ENCODE measurements around the gene CHRNA10.

The CHRNA10 gene

DNA sequence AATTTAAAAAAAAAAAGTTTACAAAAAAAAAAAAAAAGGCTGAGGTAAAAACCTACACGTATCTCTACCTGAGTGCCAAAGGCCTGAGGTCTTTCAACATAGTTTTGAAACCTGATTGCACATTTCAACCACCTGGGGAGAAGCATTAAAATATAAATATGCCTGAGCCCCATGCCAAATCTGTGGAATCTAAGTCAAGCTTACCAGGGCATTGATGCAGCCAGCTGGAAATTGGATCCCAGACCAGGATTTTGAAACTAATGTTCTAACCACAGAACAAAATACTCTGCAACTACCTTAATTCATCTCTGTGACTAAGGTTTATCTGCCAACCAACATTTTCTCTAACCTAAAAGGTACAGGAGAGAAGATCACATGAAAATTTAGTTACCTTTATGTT, 38.8 kb upstream of the CHRNA10 start:
- DNase-seq (no peak), ATAC-seq (ENCODE audit: insufficient read depth, low read depth) (no peak)
- Histone ChIP-seq H3K79me2 (ENCODE audit: insufficient read depth, low read length) (no peaks in the 10 kb centered on the region), H3K27me3 (ENCODE audit: insufficient read depth, low read length, poor library complexity) (no peaks in the 10 kb centered on the region), H2AFZ (ENCODE audit: low read depth, low read length) (no peak overlapping the region), H3K27ac (ENCODE audit: low read length) (no peak overlapping the region), H3K4me2 (ENCODE audit: insufficient read depth, low read length) (no peak overlapping the region), H3K9ac (ENCODE audit: low read depth, low read length) (no peak overlapping the region), H3K4me1 (ENCODE audit: insufficient read depth, low read length) (no peaks in the 10 kb centered on the region), H3K4me3 (ENCODE audit: low read depth in 1 of 2, low read length in 2 of 2) (no peak overlapping the region), H3K36me3 (ENCODE audit: insufficient read depth, low read length) (peaks cover 93% of the 10 kb centered on the region), H4K20me1 (ENCODE audit: insufficient read depth, low read length) (no peaks in the 10 kb centered on the region), H3K9me3 (ENCODE audit: insufficient read depth, low read length, severe bottlenecking) (no peaks in the 10 kb centered on the region)
- no peak for TF ChIP-seq EZH2 (IDR thresholded peaks at IDR 0.05; ENCODE audit: borderline replicate concordance, low read depth, low read length, severe bottlenecking)
- TF ChIP-seq, protein P1, sequence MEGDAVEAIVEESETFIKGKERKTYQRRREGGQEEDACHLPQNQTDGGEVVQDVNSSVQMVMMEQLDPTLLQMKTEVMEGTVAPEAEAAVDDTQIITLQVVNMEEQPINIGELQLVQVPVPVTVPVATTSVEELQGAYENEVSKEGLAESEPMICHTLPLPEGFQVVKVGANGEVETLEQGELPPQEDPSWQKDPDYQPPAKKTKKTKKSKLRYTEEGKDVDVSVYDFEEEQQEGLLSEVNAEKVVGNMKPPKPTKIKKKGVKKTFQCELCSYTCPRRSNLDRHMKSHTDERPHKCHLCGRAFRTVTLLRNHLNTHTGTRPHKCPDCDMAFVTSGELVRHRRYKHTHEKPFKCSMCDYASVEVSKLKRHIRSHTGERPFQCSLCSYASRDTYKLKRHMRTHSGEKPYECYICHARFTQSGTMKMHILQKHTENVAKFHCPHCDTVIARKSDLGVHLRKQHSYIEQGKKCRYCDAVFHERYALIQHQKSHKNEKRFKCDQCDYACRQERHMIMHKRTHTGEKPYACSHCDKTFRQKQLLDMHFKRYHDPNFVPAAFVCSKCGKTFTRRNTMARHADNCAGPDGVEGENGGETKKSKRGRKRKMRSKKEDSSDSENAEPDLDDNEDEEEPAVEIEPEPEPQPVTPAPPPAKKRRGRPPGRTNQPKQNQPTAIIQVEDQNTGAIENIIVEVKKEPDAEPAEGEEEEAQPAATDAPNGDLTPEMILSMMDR (IDR thresholded peaks at IDR 0.05; ENCODE audit: borderline replicate concordance, extremely low read depth, low read length, poor library complexity, severe bottlenecking): no peak

DNA sequence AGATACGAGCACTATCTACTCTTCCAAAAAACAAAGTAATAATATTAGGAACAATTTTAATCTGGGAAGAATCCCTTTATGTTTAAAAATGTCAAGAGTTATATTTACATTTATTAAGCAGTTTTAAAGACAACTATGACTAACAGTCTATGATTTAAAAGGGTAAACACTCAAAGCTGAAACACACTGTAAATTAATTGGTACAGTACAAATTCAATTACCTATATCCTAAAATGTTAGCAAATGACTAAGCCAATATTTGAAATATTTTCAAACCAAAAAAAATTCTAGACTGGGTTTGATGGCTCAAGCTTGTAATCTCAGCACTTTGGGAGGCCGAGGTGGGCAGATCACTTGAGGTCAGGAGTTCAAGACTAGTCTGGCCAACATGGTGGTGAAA, 36.0 kb upstream of the CHRNA10 start:
- ATAC-seq (ENCODE audit: insufficient read depth, low read depth) (no peak), DNase-seq (no peak)
- Histone ChIP-seq H3K9me3 (ENCODE audit: insufficient read depth, low read length, severe bottlenecking) (no peaks in the 10 kb centered on the region), H2AFZ (ENCODE audit: low read depth, low read length) (no peak overlapping the region), H3K27me3 (ENCODE audit: insufficient read depth, low read length, poor library complexity) (no peaks in the 10 kb centered on the region), H4K20me1 (ENCODE audit: insufficient read depth, low read length) (no peaks in the 10 kb centered on the region), H3K36me3 (ENCODE audit: insufficient read depth, low read length) (peaks cover 93% of the 10 kb centered on the region), H3K9ac (ENCODE audit: low read depth, low read length) (no peak overlapping the region), H3K4me2 (ENCODE audit: insufficient read depth, low read length) (no peak overlapping the region), H3K4me1 (ENCODE audit: insufficient read depth, low read length) (no peaks in the 10 kb centered on the region), H3K79me2 (ENCODE audit: insufficient read depth, low read length) (no peaks in the 10 kb centered on the region), H3K4me3 (ENCODE audit: low read depth in 1 of 2, low read length in 2 of 2) (no peak overlapping the region), H3K27ac (ENCODE audit: low read length) (no peak overlapping the region)
- TF ChIP-seq, protein P1 (IDR thresholded peaks at IDR 0.05; ENCODE audit: borderline replicate concordance, extremely low read depth, low read length, poor library complexity, severe bottlenecking): no peak

DNA sequence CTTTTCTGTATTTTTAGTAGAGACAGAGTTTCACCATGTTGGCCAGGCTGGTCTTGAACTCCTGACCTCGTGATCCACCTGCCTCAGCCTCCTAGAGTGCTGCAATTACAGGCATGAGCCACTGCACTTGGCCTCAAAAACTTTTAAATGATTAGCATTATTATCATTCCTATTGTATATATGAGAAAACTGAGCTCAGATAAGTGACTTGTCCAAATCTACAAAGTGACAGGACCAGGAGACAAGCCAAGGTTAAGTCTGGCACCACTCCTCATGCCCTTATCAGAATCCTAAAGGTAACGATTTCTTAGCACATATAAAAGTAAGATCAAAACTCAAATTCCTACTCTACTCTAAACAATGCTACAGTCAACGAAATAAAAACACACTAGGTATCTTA, 32.2 kb upstream of the CHRNA10 start:
- Histone ChIP-seq H3K27me3 (ENCODE audit: insufficient read depth, low read length, poor library complexity) (no peaks in the 10 kb centered on the region), H3K79me2 (ENCODE audit: insufficient read depth, low read length) (no peaks in the 10 kb centered on the region), H3K36me3 (ENCODE audit: insufficient read depth, low read length) (peaks cover 96% of the 10 kb centered on the region)

More for the DNA sequence above, 32.2 kb upstream of the CHRNA10 start:
- Histone ChIP-seq H2AFZ (ENCODE audit: low read depth, low read length) (no peak overlapping the region), H3K4me3 (ENCODE audit: low read depth in 1 of 2, low read length in 2 of 2) (no peak overlapping the region), H3K9me3 (ENCODE audit: insufficient read depth, low read length, severe bottlenecking) (no peaks in the 10 kb centered on the region), H3K4me1 (ENCODE audit: insufficient read depth, low read length) (no peaks in the 10 kb centered on the region), H3K27ac (ENCODE audit: low read length) (no peak overlapping the region), H4K20me1 (ENCODE audit: insufficient read depth, low read length) (no peaks in the 10 kb centered on the region), H3K9ac (ENCODE audit: low read depth, low read length) (no peak overlapping the region), H3K4me2 (ENCODE audit: insufficient read depth, low read length) (no peak overlapping the region)
- ATAC-seq (ENCODE audit: insufficient read depth, low read depth) (no peak), DNase-seq (no peak)
- TF ChIP-seq, protein P1 (IDR thresholded peaks at IDR 0.05; ENCODE audit: borderline replicate concordance, extremely low read depth, low read length, poor library complexity, severe bottlenecking): no peak
- TF ChIP-seq EZH2 (IDR thresholded peaks at IDR 0.05; ENCODE audit: borderline replicate concordance, low read depth, low read length, severe bottlenecking): no peak

Data from DND-41 (cell line).